Measurements from ENCODE around the gene TLE1.
"Not testable (repeated sequence)": the region's sequence is repeated elsewhere in the genome, so short reads cannot be mapped to it uniquely, and the experiment has no call there.

TLE1 gene

DNA sequence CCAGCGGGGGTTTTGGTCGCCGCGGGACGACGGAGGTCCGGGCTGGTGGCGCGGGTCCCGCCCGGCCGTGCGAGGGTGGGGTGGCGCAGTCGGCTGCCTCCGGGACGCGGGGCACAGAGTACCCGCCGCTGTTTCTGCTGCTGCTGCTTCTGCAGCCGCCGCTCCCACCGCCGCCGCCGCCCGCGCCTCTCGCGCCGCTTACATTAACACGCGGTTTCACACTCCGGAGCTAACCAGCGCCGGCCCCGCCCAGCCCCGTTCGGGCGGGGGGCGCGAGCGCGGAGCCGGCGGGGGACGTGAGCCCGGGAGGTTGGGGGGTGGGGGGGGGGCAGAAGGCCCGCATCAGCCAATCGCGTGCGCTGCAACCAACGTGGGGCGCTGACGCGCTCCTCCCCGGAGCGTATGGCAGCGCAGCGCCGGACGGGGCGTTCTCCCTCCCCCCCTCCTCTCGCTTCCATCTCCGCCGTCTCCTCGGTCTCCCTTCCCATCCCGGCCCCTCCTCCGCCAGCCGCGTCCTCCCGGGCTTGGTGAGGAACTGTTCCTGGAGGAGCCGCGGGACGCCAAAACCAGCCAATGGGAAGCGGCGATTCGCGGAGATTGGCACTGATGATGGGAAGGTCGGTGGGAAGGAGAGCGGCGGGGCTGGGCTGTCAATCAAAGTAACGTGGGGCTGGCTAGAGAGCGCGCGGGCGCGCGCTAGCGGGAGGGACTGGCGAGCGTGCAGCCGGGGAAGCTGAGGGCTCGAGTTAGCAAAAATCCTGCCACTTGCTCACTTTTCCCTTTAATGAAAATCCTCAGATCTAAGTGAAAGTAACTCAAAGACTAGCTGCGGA, at the start of gene TLE1:
Gene TLE1 (minus strand): TSS at position 205 of the 833 bp plus-strand sequence. CDS start 1,307 bp downstream, outside the sequence.
- DNase-seq (ENCODE audit: low read depth): peak; percentile 99
- peak within 1 kb of the TSS; percentile 67 for H3K4me3 ChIP-seq (ENCODE audit: low read depth, low read length)
- TF ChIP-seq, protein P1, sequence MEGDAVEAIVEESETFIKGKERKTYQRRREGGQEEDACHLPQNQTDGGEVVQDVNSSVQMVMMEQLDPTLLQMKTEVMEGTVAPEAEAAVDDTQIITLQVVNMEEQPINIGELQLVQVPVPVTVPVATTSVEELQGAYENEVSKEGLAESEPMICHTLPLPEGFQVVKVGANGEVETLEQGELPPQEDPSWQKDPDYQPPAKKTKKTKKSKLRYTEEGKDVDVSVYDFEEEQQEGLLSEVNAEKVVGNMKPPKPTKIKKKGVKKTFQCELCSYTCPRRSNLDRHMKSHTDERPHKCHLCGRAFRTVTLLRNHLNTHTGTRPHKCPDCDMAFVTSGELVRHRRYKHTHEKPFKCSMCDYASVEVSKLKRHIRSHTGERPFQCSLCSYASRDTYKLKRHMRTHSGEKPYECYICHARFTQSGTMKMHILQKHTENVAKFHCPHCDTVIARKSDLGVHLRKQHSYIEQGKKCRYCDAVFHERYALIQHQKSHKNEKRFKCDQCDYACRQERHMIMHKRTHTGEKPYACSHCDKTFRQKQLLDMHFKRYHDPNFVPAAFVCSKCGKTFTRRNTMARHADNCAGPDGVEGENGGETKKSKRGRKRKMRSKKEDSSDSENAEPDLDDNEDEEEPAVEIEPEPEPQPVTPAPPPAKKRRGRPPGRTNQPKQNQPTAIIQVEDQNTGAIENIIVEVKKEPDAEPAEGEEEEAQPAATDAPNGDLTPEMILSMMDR (IDR thresholded peaks at IDR 0.05; ENCODE audit: control insufficient read depth, extremely low read depth, insufficient read depth): no peak

DNA sequence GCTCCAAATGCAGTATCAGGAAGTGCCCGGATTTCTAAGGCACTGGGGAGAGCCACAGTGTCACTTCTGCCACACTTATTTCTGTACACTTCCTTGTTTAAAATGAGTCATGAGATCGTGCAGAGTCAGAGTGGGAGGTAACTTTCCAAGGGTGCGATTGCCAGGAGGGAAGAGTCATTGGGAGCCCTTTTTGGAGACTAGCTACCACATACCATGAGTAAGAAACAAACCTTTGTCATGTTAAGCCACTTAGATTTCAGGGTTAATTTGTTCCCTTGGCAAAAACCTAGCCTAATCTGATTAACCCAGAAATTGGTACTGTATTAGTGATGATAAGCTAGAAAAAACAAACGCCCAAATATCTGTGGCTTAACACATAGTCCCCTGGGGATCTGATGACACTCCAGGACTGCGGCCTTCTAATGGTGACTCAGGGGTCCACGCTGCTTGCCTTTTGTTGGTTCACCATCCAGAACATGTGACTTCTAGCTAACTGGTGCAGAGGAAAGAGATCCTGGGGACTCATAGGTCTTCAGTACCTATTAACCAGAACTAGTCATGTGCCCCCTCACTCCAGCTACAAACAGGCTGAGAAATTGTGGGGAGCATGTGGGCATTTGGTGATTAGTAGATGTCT, 48.6 kb upstream of the TLE1 start:
- H3K4me3 ChIP-seq (ENCODE audit: low read depth, low read length): no peak overlapping the region
- no peak for DNase-seq (ENCODE audit: low read depth)
- TF ChIP-seq, protein P1 (IDR thresholded peaks at IDR 0.05; ENCODE audit: control insufficient read depth, extremely low read depth, insufficient read depth): no peak

DNA sequence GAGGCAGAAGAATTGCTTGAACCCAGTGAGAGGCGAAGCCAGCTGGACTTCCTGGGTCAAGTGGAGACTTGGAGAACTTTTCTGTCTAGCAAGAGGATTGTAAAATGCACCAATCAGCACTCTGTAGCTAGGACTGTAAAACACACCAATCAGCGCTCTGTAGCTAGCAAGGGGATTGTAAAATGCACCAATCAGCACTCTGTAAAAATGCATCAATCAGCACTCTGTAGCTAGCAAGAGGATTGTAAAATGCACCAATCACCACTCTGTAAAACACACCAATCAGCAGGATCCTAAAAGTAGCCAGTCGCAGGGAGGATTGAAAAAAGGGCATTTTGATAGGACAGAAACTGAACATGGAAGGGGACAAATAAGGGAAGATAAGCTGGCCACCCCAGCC, 41.2 kb upstream of the TLE1 start:
- not testable (repeated sequence) for H3K4me3 ChIP-seq (ENCODE audit: low read depth, low read length); DNase-seq (ENCODE audit: low read depth)

DNA sequence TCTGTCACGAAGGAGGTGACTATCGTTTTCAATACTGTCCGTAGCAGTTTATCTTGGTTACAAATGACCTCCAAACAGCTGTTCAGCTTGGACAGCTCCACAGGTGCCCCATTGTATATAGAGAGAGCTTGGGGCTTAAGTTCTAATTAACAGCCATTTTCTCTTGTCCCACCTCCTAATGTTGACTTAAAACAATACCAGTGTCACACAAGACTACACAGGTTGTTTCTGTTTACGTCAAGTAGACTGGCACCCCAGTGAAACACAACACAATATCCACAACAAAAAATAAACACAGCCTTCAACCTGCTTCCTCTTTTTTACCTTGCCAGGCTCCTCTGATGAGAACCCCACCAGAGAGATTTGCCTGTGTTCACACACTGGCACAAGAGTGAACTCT, 39.8 kb upstream of the TLE1 start:
- H3K4me3 ChIP-seq (ENCODE audit: low read depth, low read length): no peak overlapping the region
- DNase-seq (ENCODE audit: low read depth): no peak
- TF ChIP-seq, protein P1 (IDR thresholded peaks at IDR 0.05; ENCODE audit: control insufficient read depth, extremely low read depth, insufficient read depth): no peak

DNA sequence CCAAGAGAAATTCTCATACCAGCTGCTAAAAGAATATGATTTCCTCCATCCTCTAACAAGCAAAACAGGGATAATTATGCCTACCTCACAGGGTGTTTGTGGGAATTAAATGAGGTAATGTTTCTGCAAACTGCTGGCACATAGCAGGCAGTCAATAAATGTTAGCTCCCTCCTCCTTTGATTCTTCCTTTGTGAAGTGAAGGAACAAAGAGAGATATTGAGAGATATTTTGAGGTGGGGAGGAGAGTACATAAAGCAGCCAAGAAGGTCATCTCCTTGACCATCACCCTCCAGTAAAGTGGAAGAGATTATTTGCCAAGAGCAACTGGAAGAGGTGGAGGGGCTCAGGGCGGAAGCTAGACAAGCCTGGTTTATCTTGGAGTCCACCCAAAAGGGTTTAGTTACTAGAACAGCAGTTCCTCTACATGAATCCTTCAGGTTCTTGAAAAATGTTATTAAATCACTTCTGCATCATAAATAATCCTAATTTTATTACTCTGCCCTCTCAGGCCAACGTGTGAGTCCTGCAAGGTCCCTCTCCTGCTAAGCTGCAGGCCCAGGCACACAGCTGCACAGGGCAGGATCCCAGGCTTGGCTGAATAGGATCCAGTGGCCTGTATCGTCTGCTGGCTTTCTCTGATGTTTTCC, 35.0 kb upstream of the TLE1 start:
- DNase-seq (ENCODE audit: low read depth): no peak
- TF ChIP-seq, protein P1 (IDR thresholded peaks at IDR 0.05; ENCODE audit: control insufficient read depth, extremely low read depth, insufficient read depth): no peak
- H3K4me3 ChIP-seq (ENCODE audit: low read depth, low read length): no peak overlapping the region

DNA sequence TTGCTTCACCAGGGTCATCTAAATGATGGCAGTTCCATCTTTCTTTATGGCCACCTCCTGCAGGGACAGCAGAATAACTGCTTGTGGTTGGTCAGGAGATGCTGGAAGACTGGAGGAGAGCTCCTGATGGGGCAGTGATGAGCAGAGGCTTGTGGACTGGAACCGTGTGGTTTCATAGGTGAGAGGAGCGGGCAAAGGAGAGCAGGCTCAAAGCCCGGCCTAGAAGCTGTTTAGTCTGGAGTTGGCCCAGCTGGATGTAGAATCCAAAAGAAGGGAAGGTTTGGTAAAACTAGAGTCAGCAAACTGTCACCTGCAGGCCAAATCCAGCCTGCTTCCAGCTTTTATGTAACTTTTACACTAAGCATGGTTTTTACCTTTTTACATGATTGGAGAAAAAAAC, 32.9 kb upstream of the TLE1 start:
- no peak for DNase-seq (ENCODE audit: low read depth)
- TF ChIP-seq, protein P1 (IDR thresholded peaks at IDR 0.05; ENCODE audit: control insufficient read depth, extremely low read depth, insufficient read depth): no peak
- no peak overlapping the region for H3K4me3 ChIP-seq (ENCODE audit: low read depth, low read length)

DNA sequence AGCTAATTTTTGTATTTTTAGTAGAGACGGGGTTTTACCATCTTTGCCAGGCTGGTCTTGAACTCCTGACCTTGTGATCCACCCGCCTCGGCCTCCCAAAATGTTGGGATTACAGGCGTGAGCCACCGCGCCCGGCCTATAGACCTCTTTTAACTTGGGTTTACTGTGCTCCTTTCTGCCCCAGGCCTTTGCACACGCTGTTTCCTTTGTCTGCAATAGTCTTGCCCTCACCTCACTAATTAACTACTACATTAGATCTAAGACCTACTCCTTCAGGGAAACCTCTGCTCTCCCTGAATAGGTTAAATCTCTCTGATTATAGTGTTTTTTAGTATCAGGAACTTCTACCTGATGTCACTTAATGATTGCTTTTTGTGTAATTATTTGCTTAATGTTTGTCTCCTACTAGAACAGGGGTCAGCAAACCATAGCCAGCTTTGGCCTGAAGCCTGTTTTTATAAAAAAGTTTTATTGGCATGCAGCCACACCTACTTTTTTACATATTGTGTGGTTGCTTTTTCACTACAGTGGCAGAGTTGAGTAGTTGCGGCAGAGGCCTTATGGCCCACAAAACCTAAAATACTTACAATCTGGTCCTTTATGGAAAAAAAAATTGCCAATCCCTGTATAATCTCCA, 31.2 kb upstream of the TLE1 start:
- no peak for DNase-seq (ENCODE audit: low read depth)
- H3K4me3 ChIP-seq (ENCODE audit: low read depth, low read length): no peak overlapping the region
- TF ChIP-seq, protein P1 (IDR thresholded peaks at IDR 0.05; ENCODE audit: control insufficient read depth, extremely low read depth, insufficient read depth): no peak
